HEK293 (cell line): ENCODE data around the gene ZFP92.

Source experiments
- CTCF ChIA-PET: fragments of 350-600 bp; formaldehyde crosslinking; extraction: SDS; loops from one replicate; lab custom pipeline; 2021; ENCODE audit warnings: antibody characterized with exemption; lab: Yijun Ruan, JAX
- POLR2A ChIA-PET: fragments of 300-600 bp; formaldehyde crosslinking; extraction: SDS; loops from one replicate; lab custom pipeline; 2020; ENCODE audit warnings: antibody characterized with exemption, inconsistent platforms; lab: Yijun Ruan, JAX
- H3K27ac ChIP-seq: fragments of 200-500 bp; sonication (Bioruptor generic); 2 replicates; pipeline ENCODE4 v1.5.1; 2014; ENCODE audit warnings: low read depth, low read length, control low read depth, inconsistent platforms; ENCODE audit errors: extremely low read depth
- H3K36me3 ChIP-seq, 2 experiments: fragments of 200-500 bp in 1 of 2; sonication (Bioruptor generic) in 1 of 2; 1 replicate in 1 of 2; 2 replicates in 1 of 2; pipeline ENCODE4 v1.5.1; 2014 to 2017; ENCODE audit warnings: inconsistent platforms in 2 of 2, low read length in 2 of 2; ENCODE audit not compliant: control insufficient read depth in 2 of 2, insufficient read depth in 1 of 2
- H3K4me1 ChIP-seq: fragments of 200-500 bp; sonication (Bioruptor generic); 2 replicates; pipeline ENCODE4 v1.5.1; 2014; ENCODE audit warnings: mild to moderate bottlenecking, low read length, inconsistent platforms; ENCODE audit not compliant: control insufficient read depth, insufficient read depth
- H3K4me3 ChIP-seq: 2 replicates; pipeline ENCODE4 v1.5.1; 2011; ENCODE audit warnings: low read depth, mild to moderate bottlenecking, control low read depth, low read length, moderate library complexity
- H3K9me3 ChIP-seq: fragments of 200-500 bp; sonication (Bioruptor generic); 2 replicates; pipeline ENCODE4 v1.5.1; 2014; ENCODE audit warnings: low read depth, low read length, inconsistent platforms; ENCODE audit not compliant: control insufficient read depth, insufficient read depth
- AEBP2 ChIP-seq: fragments of 450-650 bp; formaldehyde crosslinking; IDR thresholded peaks from 2 replicates; pipeline ENCODE4 v1.5.1; 2016; ENCODE audit warnings: missing biosample characterization, missing genetic modification characterization, borderline replicate concordance
- BCL11B ChIP-seq: fragments of 450-650 bp; formaldehyde crosslinking; IDR thresholded peaks from 2 replicates; pipeline ENCODE4 v1.5.1; 2016; ENCODE audit warnings: low read depth, missing biosample characterization, missing genetic modification characterization
- ZBTB11 ChIP-seq: fragments of 450-650 bp; formaldehyde crosslinking; conservative IDR thresholded peaks from 2 replicates; pipeline ENCODE4 v1.5.1; 2016; ENCODE audit warnings: low read depth, missing biosample characterization, missing genetic modification characterization
- ZFP3 ChIP-seq: fragments of 450-650 bp; formaldehyde crosslinking; IDR thresholded peaks from 2 replicates; pipeline ENCODE4 v1.5.1; 2016; ENCODE audit warnings: low read depth, missing biosample characterization, missing genetic modification characterization
- ZNF148 ChIP-seq: fragments of 450-650 bp; formaldehyde crosslinking; IDR thresholded peaks from 2 replicates; pipeline ENCODE4 v1.5.0; 2017; ENCODE audit warnings: missing biosample characterization, missing genetic modification characterization, borderline replicate concordance
- ZNF155 ChIP-seq: fragments of 450-650 bp; formaldehyde crosslinking; IDR thresholded peaks from 2 replicates; pipeline ENCODE4 v1.5.1; 2016; ENCODE audit warnings: missing biosample characterization, missing genetic modification characterization
- ZNF350 ChIP-seq: fragments of 450-650 bp; formaldehyde crosslinking; IDR thresholded peaks from 2 replicates; pipeline ENCODE4 v1.5.0; 2017; ENCODE audit warnings: missing biosample characterization, mild to moderate bottlenecking, missing genetic modification characterization
- ZNF514 ChIP-seq: fragments of 450-650 bp; formaldehyde crosslinking; IDR thresholded peaks from 2 replicates; pipeline ENCODE4 v1.5.1; 2016; ENCODE audit warnings: missing biosample characterization, missing genetic modification characterization
- ZNF530 ChIP-seq: fragments of 450-650 bp; formaldehyde crosslinking; IDR thresholded peaks from 2 replicates; pipeline ENCODE4 v1.5.1; 2016; ENCODE audit warnings: low read depth, missing biosample characterization, missing genetic modification characterization
- ZNF548 ChIP-seq: fragments of 450-650 bp; formaldehyde crosslinking; IDR thresholded peaks from 2 replicates; pipeline ENCODE4 v1.5.1; 2016; ENCODE audit warnings: missing biosample characterization, missing genetic modification characterization
- ZNF654 ChIP-seq: fragments of 450-650 bp; formaldehyde crosslinking; IDR thresholded peaks from 2 replicates; pipeline ENCODE4 v1.5.1; 2016; ENCODE audit warnings: low read depth, missing biosample characterization, missing genetic modification characterization
- ZSCAN23 ChIP-seq: fragments of 450-650 bp; formaldehyde crosslinking; IDR thresholded peaks from 2 replicates; pipeline ENCODE4 v1.5.1; 2016; ENCODE audit warnings: missing biosample characterization, missing genetic modification characterization
- TF ChIP-seq, protein P1 (sequence below): fragments of 450-650 bp; formaldehyde crosslinking; IDR thresholded peaks from 2 replicates; pipeline ENCODE4 v1.5.1; 2016; ENCODE audit warnings: missing biosample characterization, missing genetic modification characterization

The ZFP92 gene

GRCh38 chrX:153411988-153412574 is 809 bp downstream of the ZFP92 start:
- no peaks in the 10 kb centered on the region; the same call in 1 of the 2 replicates for H3K4me1 ChIP-seq
- H3K36me3 ChIP-seq, result no peaks in the 10 kb centered on the region
- H3K27ac ChIP-seq, result no peak overlapping the region
- H3K9me3 ChIP-seq, result no peaks in the 10 kb centered on the region
- H3K4me3 ChIP-seq, result peak overlapping the region; percentile 31; the same call in 1 of the 2 replicates
- ChIA-PET CTCF (no interaction called here), POLR2A (no interaction called here)
- TF ChIP-seq ZSCAN23, result no peak
- no peak for TF ChIP-seq ZNF350
- no peak for TF ChIP-seq ZNF148 (tag by site-specific recombination)
- no peak for TF ChIP-seq BCL11B (tag by site-specific recombination)
- no peak for TF ChIP-seq ZNF155 (tag by site-specific recombination)
- no peak for TF ChIP-seq AEBP2 (tag by site-specific recombination)

GRCh38 chrX:153412746-153413720 is 1.8 kb downstream of the ZFP92 start:
- Histone ChIP-seq H3K9me3 (no peaks in the 10 kb centered on the region), H3K4me1 (no peaks in the 10 kb centered on the region; the same call in 1 of the 2 replicates), H3K4me3 (no peak overlapping the region), H3K36me3 (no peaks in the 10 kb centered on the region), H3K27ac (no peak overlapping the region)
- TF ChIP-seq ZBTB11 (tag by site-specific recombination) (no peak), ZNF530 (no peak), ZNF514 (tag by site-specific recombination) (no peak), ZNF654 (tag by site-specific recombination) (peak; percentile 53), ZFP3 (tag by site-specific recombination) (no peak), ZNF548 (no peak)
- TF ChIP-seq, protein P1, sequence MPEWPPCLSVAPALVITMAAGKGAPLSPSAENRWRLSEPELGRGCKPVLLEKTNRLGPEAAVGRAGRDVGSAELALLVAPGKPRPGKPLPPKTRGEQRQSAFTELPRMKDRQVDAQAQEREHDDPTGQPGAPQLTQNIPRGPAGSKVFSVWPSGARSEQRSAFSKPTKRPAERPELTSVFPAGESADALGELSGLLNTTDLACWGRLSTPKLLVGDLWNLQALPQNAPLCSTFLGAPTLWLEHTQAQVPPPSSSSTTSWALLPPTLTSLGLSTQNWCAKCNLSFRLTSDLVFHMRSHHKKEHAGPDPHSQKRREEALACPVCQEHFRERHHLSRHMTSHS (tag by site-specific recombination), result no peak
- POLR2A ChIA-PET, result no interaction called here
- CTCF ChIA-PET, result interaction anchor here (1.2 to 1.6 kb wide), 2 partner anchors 25 to 471 kb away, joined by 4 to 8 read pairs; no protein-coding TSS in a partner anchor
